OCI-M2 (cell line): ENCODE measurements around the gene MOB1A.
"Not testable (repeated sequence)": the region's sequence is repeated elsewhere in the genome, so short reads cannot be mapped to it uniquely, and the experiment has no call there.

Experiments used
- DNase-seq: peaks from one replicate; lab custom pipeline; 2025; ENCODE audit not compliant: unreplicated experiment; lab: John Stamatoyannopoulos, UW

The MOB1A gene

DNA sequence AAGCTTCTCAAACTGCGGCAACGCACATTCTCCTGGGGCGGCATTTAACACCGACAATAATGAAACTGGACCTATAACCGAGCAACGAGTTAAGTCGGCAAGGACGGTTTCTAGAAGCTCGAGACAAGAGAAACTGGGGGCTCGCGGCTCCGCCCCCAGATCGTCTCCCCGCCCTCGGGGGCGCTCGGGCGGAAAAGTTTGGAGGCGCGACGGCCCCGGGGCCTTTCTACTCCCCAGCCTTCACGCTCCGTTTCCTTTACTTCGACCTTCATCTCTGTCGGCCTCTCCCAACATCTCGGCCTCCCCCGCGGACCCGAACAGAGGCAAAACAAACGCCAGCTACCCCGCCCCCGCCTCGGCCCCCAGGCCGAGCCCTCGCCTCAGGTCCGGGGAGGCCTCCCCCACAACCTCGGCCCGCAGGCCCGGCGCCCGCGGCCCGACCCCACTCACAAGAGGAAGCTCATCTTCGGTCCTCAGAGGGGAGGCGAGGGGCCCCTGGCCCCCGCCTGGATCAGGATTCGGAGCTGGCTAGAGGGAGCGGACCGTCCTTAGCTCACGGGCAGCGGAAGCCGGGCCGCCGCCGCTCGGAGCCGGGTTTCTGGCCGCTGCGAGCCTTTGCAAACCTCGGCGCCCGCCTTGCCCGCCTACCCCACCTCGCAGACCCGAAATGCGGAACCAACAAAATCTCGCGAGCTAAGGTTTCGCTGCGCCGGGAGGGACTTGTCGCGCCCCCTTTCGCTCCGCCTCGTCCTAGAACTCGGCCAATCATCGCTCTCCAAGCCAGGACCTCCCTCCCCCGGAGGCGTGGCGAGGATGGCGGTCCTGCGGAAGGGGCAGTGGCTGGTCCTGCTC, at the start of gene MOB1A:
MOB1A (minus strand) TSS at position 669 of the 852 bp plus-strand sequence; CDS start at position 464, 205 bp downstream.
- DNase-seq = peak; percentile 89

DNA sequence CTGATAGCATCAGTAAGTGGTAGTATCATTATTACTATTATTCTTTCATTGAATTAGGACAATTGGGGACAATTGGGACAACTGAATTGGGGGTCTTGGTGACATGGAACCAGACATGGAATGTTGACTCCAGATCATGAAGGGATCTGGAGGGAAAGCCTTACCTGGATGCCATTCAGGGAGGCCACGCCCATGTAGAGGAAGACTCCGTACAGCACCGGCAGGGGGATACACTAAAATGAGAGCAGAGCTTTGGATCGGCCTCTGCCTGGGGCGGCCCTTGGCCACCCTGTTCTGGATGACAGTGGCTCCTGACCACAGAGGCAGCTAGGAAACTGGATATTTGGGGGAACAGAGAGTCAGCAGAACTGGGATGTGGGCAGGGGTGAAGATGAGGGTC, 49.0 kb upstream of the MOB1A start:
- DNase-seq = no peak

DNA sequence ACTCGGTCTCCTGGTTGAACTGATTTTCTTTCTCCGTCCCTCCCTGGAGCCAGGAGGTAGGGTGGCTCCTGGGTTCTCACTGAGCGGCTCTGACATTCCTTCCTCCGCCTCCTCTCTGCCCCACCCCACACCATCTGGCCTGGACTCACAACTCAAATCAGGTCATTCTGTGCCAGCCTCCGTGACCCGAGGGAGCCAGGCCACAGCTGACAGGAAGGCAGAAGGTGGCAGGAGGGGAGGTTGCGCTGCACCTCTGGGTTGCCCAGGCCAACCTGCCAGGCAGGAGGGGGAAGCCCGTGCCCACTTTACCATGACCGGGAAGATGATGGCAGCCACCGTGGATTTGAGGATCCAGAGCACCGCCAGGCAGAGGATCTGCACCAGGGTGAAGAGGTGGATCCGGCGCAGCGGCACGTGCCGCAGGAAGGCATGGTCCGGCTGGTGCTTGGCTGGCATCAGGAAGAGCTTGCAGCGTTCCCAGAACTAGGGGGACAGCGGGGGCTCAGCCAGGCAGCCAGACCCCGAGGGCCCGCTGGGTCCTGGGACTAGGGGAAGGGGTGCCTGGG, 48.1 kb upstream of the MOB1A start:
- no peak for DNase-seq

DNA sequence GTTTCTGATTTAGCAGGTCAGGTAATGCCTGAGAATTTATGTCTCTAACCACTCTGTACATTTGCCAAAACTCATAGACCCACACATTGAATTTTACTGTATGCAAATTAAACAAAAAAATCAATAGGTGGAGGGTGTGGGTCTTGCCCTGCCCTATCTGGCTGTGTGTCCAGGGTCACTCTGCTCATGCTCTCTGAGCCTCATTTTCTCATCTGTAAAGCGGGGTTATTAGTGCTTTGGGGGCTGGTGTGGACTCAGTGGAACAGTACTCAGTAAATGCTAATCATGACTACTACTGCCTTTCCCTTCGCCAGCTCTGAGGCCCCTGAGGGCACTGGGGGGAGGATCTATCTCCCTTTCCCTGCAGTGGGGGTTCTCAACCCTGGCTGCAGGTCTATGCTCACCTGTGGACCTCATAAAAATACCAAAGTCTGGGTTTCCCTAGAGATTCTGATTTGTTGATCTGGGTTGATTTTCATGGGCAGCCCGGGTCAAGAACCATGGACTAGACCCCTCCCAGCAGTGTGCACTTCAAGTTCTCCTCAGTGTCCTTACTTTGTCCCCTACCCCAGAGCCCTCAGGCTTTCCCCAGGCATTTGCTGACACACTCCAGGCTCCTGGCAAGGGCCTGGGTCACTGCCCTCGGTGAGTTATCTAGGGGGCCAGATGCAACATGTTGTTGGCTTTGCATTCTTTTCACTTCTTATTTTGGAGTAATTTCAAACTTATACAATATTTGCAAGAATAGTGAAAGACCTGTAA, 47.2 kb upstream of the MOB1A start:
- no peak for DNase-seq

DNA sequence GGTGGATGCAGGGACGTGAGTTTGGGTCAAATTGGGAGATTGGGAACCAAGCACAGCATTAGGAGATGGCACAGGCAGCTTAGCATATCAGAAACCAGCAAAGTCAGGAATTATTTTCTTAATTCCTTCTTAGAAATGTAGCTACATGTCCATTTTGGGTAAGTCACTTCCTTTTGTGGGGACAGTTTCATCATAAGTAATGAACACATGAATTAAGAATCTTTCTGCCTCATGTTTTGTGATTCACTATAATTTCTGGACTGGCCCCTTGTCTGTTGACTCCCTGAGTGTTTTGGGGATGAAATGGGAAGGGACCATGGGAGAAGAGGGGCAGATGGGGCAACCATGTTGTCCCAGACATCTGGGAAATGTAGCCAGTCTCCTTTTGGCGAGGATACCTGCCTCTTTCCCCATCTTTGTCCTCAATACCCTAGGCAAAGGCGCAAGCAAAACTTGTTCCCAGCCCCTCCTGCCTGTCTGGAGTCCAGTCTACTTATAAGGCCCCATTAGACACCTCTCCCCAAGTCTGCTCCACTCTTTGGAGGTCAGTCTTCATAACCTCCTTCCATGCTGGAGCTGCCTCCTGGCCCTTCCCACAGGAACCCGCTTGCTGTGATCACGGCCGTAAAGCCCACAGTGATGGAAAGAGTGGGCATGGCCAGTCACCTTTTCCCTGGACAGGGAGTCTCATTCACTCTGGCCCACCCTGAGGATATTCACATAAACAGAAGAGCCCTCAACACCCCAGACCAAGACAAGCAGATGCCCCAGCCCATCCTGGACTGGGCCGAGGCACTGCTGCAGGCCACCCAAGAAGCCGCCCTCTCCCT, 45.5 kb upstream of the MOB1A start:
- DNase-seq = no peak

DNA sequence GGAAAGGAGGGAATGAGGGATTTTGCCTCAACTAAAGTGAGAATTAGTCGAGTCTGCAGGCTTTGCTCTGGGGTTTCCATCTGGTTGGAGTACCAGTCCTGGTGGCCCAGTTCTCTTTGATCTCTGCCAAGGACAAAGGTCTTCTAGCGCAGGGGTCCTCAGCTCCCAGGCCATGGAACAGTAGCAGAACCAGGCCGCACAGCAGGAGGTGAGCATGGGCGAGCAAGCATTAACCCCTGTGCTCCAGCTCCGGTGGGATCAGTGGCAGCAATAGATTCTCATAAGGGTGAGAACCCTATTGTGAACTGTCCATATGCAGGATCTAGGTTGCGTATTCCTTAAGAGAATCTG, 43.6 kb upstream of the MOB1A start:
- DNase-seq = no peak

DNA sequence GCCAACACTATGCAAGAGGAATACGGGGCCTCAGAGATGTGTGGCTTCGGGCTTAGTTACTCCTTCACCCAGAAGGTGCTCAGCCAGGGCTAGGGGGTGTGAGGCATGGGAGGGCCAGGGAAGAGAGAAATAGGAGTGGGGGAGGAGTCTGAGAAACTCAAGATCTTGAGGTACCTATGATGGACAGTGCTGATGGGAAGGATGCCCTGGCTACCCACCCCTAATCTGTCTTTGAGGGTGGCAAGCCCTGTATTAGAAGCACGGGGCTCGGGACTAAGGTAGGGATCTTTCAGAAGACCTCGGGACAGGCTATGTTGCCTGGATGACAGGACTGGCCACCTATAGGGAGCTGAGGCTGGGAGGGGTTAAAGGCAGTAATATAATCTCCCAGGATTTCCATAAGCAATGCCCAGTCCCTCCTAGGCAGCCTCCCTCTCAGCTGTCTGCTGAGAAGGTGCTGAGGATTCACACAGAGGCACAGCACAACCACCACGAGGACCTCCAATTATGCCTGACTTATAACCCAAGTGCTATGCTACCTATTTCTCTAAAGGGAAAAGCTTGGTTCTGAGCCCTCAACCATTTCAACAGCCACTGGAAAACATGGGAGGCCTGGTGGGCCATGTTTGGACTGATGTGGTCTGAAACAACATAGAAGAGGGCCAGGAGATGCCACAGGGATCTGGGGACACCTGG, 43.1 kb upstream of the MOB1A start:
- DNase-seq = no peak

DNA sequence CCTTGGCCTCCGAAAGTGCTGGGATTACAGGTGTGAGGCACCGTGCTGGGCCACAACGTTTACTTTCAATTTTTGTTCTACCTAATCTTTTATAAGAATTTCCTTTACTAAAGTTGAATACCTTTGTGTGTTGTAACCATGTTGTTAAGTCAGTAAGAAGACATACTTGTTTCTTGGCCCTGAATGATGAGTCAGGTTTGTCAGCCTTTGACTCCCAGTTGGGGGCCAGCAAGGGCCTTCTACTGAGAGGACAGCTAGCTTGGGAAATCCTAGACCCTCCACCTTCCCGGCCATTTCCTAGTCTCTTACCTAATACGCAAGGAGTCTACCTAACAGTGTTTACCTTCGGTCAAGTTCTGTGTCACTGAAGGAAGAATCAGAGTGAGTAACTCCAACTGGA, 42.4 kb upstream of the MOB1A start:
- no peak for DNase-seq

DNA sequence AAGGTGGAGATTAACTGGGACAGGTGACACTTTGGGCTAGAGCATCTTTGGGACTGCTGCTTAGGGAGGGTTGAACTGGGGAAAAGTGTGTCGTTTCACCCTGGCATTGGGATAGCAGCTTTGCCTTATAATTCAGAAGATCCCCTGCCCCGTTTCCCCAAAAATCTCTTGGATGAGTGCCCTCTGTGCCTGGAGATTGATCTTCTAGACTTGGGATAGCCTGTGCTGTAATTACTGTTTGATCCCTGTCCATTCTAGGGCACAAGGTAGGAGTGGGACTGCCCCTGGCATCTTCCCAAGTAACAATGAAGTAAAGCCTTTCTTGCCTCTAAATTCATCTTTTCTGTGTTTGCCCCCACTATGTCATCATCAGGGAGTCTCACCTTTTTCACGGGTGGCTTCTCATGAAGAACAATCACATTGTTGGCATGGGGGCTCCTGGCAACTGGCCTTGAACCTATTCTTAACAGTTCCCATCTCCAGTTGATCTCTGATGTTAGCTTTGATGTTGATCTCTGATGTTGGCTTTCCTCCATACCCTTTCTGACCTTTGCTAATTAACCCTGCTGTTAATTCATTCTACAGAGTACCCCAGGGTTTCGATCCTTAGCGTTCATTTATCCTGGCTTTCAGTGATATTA, 41.3 kb upstream of the MOB1A start:
- DNase-seq = no peak

DNA sequence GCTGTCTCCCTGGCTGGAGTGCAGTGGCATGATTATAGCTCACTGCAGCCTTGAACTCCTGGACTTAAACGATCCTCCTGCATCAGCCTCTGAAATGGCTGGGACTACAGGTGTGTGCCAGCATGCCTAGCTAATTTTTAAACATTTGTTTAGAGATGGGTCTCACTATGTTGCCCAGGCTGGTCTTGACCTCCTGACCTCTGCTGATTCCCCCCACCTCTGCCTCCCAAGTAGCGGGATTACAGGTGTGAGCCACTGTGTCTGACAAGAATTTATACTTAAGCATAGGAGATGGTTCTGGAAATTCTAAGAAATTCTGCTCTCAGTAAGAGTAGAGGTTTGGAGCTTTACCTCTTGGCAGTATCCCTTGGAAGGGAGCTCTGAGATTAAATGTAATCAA, 38.0 kb upstream of the MOB1A start:
- no peak for DNase-seq

DNA sequence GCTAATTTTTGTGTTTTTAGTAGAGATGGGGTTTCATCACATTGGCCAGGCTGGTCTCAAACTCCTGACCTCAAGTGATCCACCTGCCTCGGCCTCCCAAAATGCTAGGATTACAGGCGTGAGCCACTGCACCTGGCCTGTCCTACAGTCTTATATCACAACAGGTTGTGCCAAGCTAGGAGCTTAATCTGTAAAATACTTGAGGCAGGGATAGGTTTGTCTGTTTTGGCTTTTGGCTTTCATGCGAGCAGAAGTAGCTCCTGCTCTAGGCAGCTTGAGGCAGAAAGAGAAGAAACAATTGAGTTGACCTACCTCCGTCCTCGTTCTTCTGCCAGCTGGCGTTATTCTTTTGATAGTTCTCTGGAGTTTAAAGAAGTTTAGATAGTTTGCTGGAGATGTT, 37.1 kb upstream of the MOB1A start:
- not testable (repeated sequence) for DNase-seq

DNA sequence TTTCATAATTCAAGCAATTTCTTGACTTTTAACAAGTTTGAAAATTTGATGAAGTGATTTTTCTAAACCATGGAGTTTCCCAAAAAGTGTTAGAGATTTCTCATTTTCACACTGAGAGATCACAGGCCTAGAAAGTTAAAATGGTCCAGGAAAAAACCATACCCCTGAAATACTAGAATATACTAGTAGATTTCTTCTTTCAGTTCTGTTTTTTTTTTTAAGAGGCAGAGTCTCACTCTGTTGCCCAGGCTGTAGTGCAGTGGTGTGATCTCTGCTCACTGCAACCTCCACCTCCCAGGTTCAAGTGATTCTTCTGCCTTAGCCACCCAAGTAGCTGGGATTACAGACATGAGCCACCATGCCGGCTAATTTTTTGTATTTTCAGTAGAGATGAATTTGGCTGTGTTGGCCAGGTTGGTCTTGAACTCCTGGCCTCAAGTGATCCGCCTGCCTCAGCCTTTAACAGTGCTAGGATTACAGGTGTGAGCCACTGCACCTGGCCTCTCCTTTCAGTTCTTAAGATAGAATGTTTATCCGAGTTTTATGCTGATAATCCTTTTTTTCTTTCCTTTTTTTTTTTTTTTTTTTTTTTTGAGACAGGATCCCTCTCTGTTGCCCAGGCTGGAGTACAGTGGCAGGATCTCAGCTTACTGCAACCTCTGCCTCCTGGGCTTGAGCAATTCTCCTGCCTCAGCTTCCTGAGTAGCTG, 34.2 kb upstream of the MOB1A start:
- no peak for DNase-seq

DNA sequence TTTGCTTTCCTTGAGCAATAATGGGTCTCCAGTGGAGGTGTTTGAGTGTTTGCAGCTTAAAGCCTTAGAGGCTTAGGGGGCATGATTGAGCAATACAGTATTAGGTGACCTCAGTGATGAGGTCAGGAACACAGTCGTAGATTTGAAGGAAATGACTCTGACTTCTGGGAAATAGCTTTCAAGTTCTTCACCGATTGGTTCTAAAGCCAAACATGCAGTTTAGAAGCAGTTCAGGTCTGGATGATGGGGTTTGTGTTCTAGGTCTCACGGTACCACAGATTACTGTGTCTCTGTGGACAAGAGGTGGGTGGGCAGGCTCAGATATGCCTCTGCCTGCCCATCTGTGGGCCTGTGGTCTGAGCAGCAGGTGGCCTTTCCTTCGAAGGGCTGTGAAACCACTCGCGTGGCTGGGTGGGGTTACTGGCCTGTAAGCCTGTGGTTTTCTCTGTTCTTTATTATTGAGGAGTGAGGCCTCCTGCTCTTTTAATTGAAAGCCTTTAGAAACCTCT, 27.6 kb upstream of the MOB1A start:
- DNase-seq = no peak

DNA sequence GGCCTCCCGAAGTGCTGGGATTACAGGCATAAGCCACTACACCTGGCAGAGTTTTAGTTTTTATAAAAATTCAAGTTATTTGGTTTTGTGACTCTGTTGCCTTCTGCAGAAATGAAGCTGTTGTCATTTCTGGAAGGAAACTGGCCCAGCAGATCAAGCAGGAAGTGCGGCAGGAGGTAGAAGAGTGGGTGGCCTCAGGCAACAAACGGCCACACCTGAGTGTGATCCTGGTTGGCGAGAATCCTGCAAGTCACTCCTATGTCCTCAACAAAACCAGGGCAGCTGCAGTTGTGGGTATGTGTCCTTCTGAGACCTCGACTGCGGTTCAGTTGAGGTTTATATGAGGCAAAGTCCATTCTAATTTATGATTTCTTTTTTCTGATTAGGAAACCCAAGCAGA, 26.9 kb upstream of the MOB1A start:
- DNase-seq = no peak

DNA sequence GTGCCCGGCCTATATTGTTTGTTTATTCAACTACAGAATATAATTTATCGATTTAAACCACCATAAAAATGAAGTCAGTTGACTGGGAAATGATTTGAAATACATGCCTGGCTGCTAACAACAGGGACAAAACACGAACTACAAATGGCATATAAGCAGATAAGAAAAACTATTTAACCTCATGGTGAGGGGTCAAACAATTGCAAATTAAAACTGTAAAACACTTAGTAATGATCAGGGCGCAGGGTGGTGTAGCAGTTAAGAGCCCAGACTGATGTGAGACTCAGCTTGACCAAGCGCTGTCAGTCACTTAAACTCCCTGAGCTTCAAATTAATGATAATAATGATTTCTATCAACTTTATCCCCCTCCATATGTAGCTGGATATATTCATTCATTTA, 26.4 kb upstream of the MOB1A start:
- no peak for DNase-seq

DNA sequence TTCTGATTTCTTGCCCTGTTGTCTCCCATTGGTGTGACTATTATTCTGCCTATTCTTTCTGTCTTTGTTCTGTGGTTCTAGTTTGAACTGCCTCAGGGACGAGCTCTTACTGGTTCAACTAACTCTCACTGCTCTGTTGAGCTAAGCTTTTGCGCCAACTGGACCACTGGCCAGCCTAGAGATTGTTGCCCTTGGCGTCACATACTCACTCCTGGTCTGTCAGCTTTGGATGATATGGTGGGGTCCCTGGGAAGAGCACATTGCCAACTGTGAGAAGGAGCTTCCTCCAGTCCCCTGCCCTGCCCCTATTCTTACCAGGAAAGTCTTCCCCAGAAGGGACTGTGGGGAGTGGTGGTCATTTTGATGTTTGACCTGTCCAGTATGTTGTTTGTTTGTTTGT, 25.8 kb upstream of the MOB1A start:
- DNase-seq = no peak

DNA sequence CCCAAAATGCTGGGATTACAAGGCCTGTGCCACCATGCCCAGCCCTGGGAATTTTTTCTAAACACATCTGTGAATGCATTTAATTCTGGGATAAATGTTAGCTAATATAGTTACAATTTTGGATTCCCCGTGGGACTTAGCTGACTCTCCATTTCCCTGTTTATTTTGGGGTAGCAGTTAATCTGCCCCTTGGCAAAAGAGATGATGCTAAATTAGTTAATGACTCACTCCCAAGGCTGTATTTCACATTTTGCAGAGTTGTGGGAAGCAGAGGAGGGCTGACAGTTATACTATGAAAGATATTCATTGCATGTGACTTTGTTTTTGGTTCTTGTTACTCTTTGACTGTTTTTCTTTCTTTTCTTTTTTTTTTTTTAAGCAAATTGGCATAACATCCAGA, 22.9 kb upstream of the MOB1A start:
- DNase-seq = no peak

DNA sequence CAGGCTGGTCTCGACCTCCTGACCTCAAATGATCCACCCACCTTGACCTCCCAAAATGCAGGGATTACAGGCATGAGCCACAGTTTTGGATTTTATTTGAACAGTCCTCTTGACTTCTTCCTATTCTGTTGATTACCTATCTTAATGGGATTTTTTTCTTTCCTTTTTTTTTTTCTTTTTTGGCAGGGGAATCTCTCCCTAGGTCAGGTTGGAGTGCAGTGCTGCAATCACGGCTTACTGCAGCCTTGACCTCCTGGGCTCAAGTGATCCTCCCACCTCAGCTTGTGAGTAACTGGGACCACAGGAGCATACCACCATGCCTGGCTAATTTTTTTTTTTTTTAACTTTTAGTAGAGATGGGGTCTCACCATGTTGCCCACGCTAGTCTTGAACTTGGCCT, 22.5 kb upstream of the MOB1A start:
- no peak for DNase-seq

DNA sequence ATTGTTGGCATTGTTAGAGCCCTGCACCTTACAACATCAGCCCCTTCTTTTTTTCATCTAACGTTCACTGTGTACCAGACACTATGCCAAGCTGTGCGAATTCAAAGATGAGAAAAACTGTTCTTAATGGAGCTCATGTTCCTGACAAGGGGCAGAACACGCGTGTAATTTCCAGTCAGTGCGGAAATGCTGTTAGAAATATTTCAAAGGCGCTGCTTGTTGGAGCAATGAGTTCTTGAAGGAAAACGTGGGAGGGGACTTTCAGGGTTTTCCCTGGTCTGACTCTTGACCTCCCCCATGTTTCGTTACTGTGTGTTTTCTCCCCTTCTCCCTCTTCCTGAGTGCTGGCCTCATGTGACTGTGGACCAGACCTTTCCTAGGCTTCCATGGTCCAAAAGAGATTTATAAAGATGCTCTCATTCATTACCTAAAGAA, 21.2 kb upstream of the MOB1A start:
- no peak for DNase-seq
